ENCODE results near the gene METTL15.
"Not testable (repeated sequence)": the region's sequence is repeated elsewhere in the genome, so short reads cannot be mapped to it uniquely, and the experiment has no call there.

METTL15 gene

DNA sequence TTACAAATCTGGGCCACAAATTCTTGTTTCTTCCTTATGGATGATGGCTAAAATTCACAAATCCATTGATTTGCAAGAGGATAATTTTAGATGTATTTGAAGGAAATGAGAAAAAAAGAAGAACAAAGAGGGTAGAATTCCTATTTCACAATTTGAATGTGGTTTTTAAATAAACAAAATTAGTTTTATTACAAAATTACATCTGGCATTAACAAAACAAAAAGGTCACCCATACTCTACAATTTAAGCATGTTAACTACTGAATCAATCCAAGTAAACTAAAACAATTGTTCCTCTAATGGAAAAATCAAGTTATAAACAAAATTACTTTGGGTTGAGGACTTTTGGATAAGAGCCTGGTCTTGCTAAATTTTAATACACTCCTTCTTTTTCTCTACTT, 242.0 kb downstream of the METTL15 start:
- DNase-seq (ENCODE audit: low spot score): no peak

DNA sequence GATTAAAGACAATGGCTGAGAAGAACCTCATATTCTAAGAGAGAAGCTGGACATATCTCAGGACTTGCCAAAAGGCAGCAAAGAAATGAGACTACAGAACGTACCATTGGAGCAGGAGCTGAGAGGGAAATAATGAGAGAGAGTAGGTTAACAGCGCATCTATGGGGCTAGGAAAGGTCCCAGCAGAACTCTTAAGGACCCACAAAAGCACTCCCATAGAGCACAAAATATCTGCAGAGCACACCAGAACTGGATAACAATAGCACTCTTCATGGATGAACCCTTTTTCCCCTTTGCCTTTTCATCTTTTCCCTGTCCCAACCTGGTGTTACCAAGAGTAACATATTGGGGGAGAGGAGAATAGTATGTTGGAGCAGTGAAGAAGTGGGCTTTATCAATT, 245.8 kb downstream of the METTL15 start:
- no peak for DNase-seq (ENCODE audit: low spot score)
- TF ChIP-seq, protein P1, sequence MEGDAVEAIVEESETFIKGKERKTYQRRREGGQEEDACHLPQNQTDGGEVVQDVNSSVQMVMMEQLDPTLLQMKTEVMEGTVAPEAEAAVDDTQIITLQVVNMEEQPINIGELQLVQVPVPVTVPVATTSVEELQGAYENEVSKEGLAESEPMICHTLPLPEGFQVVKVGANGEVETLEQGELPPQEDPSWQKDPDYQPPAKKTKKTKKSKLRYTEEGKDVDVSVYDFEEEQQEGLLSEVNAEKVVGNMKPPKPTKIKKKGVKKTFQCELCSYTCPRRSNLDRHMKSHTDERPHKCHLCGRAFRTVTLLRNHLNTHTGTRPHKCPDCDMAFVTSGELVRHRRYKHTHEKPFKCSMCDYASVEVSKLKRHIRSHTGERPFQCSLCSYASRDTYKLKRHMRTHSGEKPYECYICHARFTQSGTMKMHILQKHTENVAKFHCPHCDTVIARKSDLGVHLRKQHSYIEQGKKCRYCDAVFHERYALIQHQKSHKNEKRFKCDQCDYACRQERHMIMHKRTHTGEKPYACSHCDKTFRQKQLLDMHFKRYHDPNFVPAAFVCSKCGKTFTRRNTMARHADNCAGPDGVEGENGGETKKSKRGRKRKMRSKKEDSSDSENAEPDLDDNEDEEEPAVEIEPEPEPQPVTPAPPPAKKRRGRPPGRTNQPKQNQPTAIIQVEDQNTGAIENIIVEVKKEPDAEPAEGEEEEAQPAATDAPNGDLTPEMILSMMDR (IDR thresholded peaks at IDR 0.05; ENCODE audit: extremely low read depth, missing control alignments): no peak

More for the DNA sequence above, 242.0 kb downstream of the METTL15 start:
- TF ChIP-seq, protein P1 (IDR thresholded peaks at IDR 0.05; ENCODE audit: extremely low read depth, missing control alignments): no peak

DNA sequence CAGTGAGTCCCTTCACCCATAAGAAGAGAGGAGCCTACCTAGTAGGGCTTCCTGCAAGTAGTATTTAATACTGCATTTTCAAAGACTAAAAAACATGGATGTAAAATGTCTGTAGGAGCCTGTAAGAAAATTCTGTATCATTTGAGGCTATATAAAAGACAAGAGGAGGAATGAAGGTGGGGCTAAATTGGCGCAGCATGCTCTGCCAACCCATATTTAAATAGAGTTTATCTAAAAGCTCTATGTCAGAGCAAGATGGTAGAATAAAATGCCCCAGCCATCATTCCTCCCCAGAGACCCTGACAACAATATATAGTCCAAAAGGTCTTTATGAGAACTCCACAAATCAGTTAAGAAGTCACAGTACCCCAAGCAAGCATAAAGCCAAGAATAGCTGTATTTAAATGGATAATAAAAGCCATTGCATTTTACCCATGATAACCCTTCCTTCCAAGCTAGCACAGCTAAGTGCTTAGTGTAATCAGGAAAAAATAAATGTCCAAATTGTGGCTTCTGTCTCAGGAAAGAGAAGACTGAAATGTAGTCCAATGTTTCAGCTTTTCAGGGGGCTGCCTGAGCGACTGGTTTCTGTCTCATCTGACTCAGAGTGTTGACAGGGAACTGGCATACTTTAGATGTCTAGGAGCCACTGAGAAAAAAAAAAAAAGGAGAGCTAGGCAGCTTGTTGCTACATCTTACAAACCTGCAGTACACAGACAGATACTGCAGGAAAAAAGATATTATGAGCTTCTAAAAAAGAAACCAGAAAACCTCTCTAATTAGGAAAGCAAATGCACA, 258.6 kb downstream of the METTL15 start:
- TF ChIP-seq, protein P1 (IDR thresholded peaks at IDR 0.05; ENCODE audit: extremely low read depth, missing control alignments): no peak

DNA sequence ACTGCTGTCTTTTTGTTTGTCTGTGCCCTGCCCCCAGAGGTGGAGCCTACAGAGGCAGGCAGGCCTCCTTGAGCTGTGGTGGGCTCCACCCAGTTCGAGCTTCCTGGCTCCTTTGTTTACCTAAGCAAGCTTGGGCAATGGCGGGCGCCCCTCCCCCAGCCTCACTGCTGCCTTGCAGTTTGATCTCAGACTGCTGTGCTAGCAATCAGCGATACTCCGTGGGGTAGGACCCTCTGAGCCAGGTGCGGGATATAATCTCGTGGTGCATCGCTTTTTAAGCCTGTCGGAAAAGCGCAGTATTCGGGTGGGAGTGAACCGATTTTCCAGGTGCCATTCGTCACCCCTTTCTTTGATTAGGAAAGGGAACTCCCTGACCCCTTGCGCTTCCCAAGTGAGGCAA, 269.9 kb downstream of the METTL15 start:
- not testable (repeated sequence) for DNase-seq (ENCODE audit: low spot score)

More for the DNA sequence above, 258.6 kb downstream of the METTL15 start:
- DNase-seq (ENCODE audit: low spot score): no peak

Measured in GM20000 (cell line).